ENCODE measurements around the gene TFF2. TPM values are rescaled to one million over a fixed set of nuclear protein-coding genes. Genes with fewer than 3 reads are reported as not detected.

TFF2 gene
- total RNA-seq, 2 experiments from 2014 or later, result not detected

GRCh38 chr21:42346866-42347600 lies 3.8 kb downstream of the TFF2 start:
- POLR2A ChIA-PET, result interaction anchor here (0.7 kb wide), 1 partner anchor 1024 kb away, joined by 3 read pairs; no protein-coding TSS in a partner anchor
- Histone ChIP-seq H3K27me3 (ENCODE audit: control insufficient read depth in 1 of 2, insufficient read depth in 2 of 2, low read length in 2 of 2) (no peaks in the 10 kb centered on the region), H3K9me3 (ENCODE audit: control insufficient read depth in 1 of 2, insufficient read depth in 1 of 2, low read length in 2 of 2) (no peaks in the 10 kb centered on the region), H3K4me1 (ENCODE audit: insufficient read depth, low read length) (no peaks in the 10 kb centered on the region), H3K27ac (ENCODE audit: low read depth in 1 of 2, low read length in 2 of 2) (no peak overlapping the region), H3K36me3 (ENCODE audit: insufficient read depth, low read length) (no peaks in the 10 kb centered on the region), H3K4me3 (ENCODE audit: low read length) (no peak overlapping the region)
- Mint-ChIP-seq H3K27ac (no peak overlapping the region), H3K36me3 (ENCODE audit: low read depth) (no peaks in the 10 kb centered on the region), H3K27me3 (no peaks in the 10 kb centered on the region), H3K4me1 (ENCODE audit: low read depth) (no peaks in the 10 kb centered on the region), H3K9me3 (no peaks in the 10 kb centered on the region), H3K4me3 (no peak overlapping the region)
- intact Hi-C loops (cut with DNase I, micrococcal nuclease), result no loop called here
- TF ChIP-seq CTCF (IDR thresholded peaks at IDR 0.05), result no peak
- CTCF ChIA-PET, result no interaction called here
- DNase-seq (no peak), ATAC-seq (ENCODE audit: poor library complexity) (no peak)

- Histone ChIP-seq H3K9me3 (ENCODE audit: control insufficient read depth in 1 of 2, insufficient read depth in 1 of 2, low read length in 2 of 2) (no peaks in the 10 kb centered on the region), H3K4me3 (ENCODE audit: low read length) (no peak overlapping the region), H3K36me3 (ENCODE audit: insufficient read depth, low read length) (no peaks in the 10 kb centered on the region), H3K4me1 (ENCODE audit: insufficient read depth, low read length) (no peaks in the 10 kb centered on the region), H3K27me3 (ENCODE audit: control insufficient read depth in 1 of 2, insufficient read depth in 2 of 2, low read length in 2 of 2) (no peaks in the 10 kb centered on the region), H3K27ac (ENCODE audit: low read depth in 1 of 2, low read length in 2 of 2) (no peak overlapping the region)
- H3K36me3 Mint-ChIP-seq (ENCODE audit: low read depth), result no peaks in the 10 kb centered on the region
- ATAC-seq (ENCODE audit: poor library complexity) (no peak), DNase-seq (no peak)
- H3K4me3 Mint-ChIP-seq, result no peak overlapping the region
- H3K27ac Mint-ChIP-seq, result no peak overlapping the region
- no peaks in the 10 kb centered on the region for H3K4me1 Mint-ChIP-seq (ENCODE audit: low read depth)
- H3K9me3 Mint-ChIP-seq, result no peaks in the 10 kb centered on the region
- ChIA-PET POLR2A (interaction anchor here (0.7 kb wide), 1 partner anchor 1024 kb away, joined by 3 read pairs; no protein-coding TSS in a partner anchor), CTCF (no interaction called here)
- no peaks in the 10 kb centered on the region for H3K27me3 Mint-ChIP-seq
- TF ChIP-seq CTCF (IDR thresholded peaks at IDR 0.05), result no peak
- intact Hi-C loops (cut with DNase I, micrococcal nuclease), result no loop called here
Measured at GRCh38 chr21:42346441-42346840, 4.4 kb downstream of the TFF2 start.

DNA sequence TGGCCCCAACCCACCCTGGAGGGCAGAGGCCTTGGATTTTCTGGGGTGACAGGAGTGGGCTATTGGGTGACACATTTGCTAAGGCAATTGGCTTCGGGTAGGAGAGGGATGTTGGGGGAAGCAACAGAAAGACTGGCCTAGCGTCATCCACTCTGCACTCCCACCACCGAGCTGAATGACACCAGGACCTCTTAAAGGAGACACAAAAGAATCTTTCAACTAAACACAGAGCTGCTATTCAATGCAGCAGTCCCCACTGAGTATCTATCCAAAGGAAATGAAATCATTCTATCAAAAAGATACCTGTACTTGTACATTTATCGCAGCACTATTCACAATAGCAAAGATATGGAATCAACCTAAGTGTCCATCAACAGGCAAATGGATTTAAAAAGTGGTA lies 6.2 kb downstream of the TFF2 start:
- H3K9me3 Mint-ChIP-seq, result no peaks in the 10 kb centered on the region
- H3K4me1 Mint-ChIP-seq (ENCODE audit: low read depth), result no peaks in the 10 kb centered on the region
- POLR2A ChIA-PET, result interaction anchor here (0.7 kb wide), 1 partner anchor 60 kb away, joined by 3 read pairs; no protein-coding TSS in a partner anchor
- ATAC-seq (ENCODE audit: poor library complexity), result no peak
- DNase-seq, result no peak
- Histone ChIP-seq H3K4me3 (ENCODE audit: low read length) (no peak overlapping the region), H3K9me3 (ENCODE audit: control insufficient read depth in 1 of 2, insufficient read depth in 1 of 2, low read length in 2 of 2) (no peaks in the 10 kb centered on the region), H3K36me3 (ENCODE audit: insufficient read depth, low read length) (no peaks in the 10 kb centered on the region), H3K27me3 (ENCODE audit: control insufficient read depth in 1 of 2, insufficient read depth in 2 of 2, low read length in 2 of 2) (no peaks in the 10 kb centered on the region), H3K27ac (ENCODE audit: low read depth in 1 of 2, low read length in 2 of 2) (no peak overlapping the region), H3K4me1 (ENCODE audit: insufficient read depth, low read length) (no peaks in the 10 kb centered on the region)
- no peak overlapping the region for H3K27ac Mint-ChIP-seq
- CTCF ChIA-PET, result no interaction called here
- no peaks in the 10 kb centered on the region for H3K27me3 Mint-ChIP-seq
- no peak for TF ChIP-seq CTCF (IDR thresholded peaks at IDR 0.05)
- H3K4me3 Mint-ChIP-seq, result no peak overlapping the region
- intact Hi-C loops (cut with DNase I, micrococcal nuclease), result no loop called here
- H3K36me3 Mint-ChIP-seq (ENCODE audit: low read depth), result no peaks in the 10 kb centered on the region

All from CD4-positive, alpha-beta T cell (primary cell).